ENCODE results near the gene CACNA1C.

CACNA1C gene

GRCh38 chr12:2205996-2206395, 153.2 kb downstream of the CACNA1C start:
- no peak for DNase-seq (ENCODE audit: low read depth)

GRCh38 chr12:2208837-2209635, 156.2 kb downstream of the CACNA1C start:
- DNase-seq (ENCODE audit: low read depth) = no peak

DNA sequence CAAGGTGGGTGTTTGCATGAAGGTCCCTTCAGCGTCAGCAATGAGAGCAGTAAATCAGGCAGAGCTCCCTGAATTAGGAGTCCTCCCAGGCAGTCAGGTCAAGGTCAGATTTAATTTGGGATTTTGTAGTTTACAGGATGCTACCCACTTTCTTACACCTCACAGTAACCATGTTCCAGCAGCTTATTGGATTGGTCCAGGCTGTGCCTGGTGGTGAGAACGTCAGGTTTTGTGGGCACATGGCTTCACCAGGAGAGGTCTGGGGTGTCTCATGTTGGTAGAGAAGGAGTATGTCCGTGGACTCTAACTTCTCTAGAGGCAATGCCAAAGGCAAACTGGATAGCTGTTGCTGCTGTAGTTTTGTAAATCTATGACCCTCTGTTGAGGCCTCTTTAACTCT, 158.3 kb downstream of the CACNA1C start:
- no peak for DNase-seq (ENCODE audit: low read depth)

DNA sequence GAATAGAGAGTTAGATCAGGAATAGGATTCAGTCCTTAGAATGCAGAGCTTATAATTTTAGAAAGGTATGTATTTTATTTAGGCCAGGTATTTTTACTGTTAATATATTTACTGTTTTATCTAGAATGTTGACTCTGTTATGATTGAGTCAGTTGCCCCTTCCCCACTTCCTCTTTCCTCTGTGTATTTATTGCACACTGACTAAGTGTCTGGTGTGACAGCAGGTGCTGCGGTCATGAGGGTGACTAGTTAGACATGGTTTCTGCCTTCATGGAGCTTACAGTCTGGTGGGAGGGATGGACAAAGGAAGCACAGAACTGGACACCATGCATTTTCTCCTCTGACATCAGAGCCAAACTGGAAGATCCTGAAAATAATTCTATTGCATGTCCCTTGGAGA, 159.8 kb downstream of the CACNA1C start:
- no peak for DNase-seq (ENCODE audit: low read depth)

DNA sequence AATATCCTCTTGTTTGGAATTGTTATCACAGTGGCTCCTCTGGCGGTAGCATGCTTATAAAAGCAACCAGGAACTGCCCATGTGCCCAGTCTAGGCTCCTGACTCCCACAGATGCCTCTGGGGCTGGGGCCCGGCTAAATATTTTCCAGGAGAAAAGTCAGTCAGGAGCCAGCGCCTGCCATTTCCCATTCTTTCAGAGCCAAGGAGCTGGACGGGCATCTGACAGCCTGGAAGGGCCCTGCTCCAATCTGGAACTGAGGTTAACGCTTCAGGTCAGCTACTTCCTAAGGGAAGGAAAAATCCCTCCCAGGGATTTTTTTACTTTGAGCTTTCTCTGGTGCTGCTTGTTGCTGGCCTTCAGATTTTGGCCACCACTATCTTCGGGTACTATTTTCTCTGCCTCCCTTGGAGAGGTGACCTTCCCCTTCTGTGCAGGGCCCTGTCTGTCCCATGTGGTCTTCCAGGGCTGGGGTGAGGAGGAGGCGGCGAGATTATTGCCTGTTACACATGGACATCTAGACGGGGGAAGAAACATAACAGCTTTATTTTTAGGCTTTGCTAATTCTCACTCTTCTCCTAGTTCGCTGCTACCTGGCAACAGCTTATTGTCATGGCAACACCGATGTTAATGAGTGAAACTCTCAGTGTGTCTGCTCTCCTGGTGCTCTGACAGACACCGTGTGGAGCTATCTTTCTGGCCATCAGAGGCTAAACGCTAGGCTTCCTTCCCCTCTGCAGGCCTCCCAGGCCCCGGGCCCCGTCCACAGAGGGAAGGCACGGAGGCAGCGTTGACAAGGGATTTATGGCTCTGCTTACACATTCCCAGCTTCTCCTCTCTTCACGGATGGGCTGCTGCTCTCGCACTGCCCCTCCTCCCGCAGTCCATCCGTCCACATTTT, 160.4 kb downstream of the CACNA1C start:
- DNase-seq (ENCODE audit: low read depth) = no peak

GRCh38 chr12:2214411-2214810, 161.6 kb downstream of the CACNA1C start:
- no peak for DNase-seq (ENCODE audit: low read depth)

GRCh38 chr12:2215709-2216560, 163.1 kb downstream of the CACNA1C start:
- no peak for DNase-seq (ENCODE audit: low read depth)

DNA sequence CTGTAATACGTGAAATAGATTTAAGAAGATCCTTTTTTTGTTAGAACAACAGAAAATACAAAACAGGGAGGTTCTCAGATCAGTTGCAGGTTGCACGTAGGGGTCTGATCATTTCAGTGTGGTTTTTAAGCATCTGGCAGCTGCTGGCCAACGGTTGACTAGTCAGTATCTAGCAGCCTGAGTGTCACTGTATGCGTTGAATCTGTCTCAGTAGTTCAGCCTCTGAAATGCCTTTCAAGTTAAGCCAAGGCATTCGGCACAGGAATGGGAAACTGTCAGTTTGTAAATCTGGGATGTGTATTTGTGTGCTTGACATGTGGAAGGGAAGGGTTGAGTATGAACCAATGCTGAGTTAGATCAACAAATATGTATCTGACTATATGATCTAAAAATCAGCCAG, 165.9 kb downstream of the CACNA1C start:
- DNase-seq (ENCODE audit: low read depth) = no peak

DNA sequence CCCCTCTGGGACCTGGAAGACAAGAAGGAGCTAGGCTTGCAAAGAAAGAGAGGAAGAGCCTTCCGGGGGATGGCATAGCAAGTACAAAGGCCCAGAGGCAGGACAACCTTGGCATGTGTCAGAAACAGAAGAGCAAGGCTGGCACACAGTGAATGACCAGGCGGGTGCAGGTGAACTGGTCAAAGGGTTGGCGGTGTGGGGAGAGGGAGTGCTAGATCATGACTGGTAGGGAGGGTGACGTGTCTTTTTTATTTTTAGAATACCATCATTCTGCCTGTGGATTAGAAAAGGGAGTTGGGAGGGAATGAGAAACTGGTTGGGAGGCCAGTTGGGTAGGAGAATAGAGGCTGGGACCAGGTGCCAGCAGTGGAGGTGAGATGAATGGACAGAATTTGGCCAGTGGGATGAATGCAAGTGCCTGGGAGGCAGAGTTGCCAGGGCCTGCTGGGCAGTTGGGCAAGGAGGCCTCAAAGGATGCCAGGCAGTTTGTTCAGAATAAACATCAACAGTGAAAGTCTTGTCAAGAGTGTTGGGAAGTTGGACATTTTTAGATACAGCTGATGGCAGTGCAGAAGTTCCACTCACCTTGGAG, 168.3 kb downstream of the CACNA1C start:
- DNase-seq (ENCODE audit: low read depth) = no peak

DNA sequence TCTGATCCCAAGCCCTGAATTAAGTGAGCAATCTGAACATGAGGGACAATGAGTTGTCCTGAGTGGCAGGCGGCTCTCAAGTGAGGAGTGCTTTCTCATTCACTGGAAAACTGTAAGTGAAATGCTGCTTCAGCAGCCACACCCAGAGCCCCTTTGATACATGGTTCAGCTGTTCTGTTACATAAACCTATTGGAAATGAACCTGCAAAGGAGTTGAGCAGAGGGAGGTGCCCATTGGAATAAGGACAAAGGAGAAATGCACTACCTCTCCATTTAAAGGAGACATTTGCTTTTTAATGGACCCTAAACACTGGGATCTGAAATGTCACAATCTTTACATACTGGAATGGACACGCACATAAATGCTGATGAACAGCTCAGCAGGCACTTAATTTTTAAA, 169.9 kb downstream of the CACNA1C start:
- DNase-seq (ENCODE audit: low read depth) = no peak

DNA sequence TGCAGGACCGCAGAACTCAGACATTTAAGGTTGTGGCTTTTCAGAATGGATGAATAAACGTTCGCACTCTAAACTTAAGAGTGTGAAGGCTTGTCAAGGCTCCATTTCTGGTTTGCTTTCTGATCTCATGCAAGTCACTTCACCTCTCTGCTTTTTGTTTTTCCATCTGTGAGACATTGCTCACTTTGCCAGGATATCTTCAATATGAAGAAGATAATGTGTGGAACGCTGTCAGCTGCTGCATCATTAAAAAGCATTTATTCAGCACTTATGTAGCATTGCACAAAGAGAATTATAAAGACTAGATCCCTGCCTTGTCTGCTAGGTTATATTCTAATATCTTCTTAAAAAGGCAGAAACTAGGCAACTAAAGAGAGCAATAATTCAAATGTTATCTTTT, 172.2 kb downstream of the CACNA1C start:
- no peak for DNase-seq (ENCODE audit: low read depth)

DNA sequence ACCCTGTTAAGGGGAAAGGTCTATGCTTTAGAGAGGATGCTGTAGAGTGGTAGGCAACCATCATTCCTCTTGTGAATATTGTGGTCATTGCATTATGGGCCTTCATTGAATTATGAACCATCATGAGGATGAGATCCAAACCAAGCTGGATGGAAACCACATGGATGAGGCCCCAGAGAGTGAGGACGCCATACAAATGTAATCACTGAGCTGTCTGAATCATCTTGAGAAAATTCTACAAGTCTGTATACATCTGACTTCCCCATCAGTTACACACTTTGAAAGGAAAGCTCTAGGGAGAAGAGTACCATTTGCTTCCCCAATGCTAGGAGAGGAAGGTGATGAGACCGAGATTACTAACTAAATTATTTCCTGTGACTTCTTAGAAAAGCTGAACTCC, 172.9 kb downstream of the CACNA1C start:
- DNase-seq (ENCODE audit: low read depth) = no peak

GRCh38 chr12:2226641-2227040, 173.9 kb downstream of the CACNA1C start:
- DNase-seq (ENCODE audit: low read depth) = no peak

DNA sequence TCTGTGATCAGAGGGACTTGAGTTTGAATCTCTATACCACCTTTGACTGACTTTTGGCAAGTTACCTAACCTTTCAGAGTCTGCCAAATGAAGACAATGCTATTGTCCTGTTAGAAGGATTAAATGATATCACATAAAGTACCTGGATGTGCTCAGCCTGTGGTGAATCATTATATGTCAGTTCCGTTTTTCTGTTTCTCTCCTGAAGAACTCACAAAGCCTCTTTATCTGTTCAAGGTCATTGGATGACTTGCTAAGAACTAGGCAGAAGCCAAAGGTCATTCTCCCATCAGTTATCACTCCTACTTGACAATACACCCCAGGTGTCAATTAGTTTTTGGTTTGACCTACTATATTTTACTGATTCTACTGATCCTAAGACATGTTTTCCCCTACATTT, 174.6 kb downstream of the CACNA1C start:
- no peak for DNase-seq (ENCODE audit: low read depth)

GRCh38 chr12:2228535-2228934, 175.7 kb downstream of the CACNA1C start:
- DNase-seq (ENCODE audit: low read depth) = no peak

GRCh38 chr12:2229661-2230539, 177.1 kb downstream of the CACNA1C start:
- no peak for DNase-seq (ENCODE audit: low read depth)

GRCh38 chr12:2231011-2231595, 178.3 kb downstream of the CACNA1C start:
- DNase-seq (ENCODE audit: low read depth) = no peak

DNA sequence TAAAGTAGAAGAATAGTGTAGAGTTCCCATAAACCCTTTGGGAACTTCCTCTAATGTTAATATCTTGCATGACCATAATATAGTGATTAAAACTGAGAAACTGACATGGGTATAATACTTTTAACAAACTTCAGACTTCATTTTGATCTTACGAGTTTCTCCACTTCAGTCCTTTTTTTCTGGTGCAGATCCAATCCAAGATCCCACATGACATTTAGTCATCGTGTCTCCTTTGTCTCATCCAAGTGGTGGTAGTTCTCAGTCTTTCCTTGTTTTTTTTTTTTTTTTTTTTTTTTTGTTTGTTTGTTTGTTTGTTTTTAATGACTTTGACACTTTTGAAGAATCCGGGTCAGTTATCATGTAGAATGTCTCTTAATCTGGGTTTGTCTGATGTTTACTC, 179.2 kb downstream of the CACNA1C start:
- DNase-seq (ENCODE audit: low read depth) = no peak

DNA sequence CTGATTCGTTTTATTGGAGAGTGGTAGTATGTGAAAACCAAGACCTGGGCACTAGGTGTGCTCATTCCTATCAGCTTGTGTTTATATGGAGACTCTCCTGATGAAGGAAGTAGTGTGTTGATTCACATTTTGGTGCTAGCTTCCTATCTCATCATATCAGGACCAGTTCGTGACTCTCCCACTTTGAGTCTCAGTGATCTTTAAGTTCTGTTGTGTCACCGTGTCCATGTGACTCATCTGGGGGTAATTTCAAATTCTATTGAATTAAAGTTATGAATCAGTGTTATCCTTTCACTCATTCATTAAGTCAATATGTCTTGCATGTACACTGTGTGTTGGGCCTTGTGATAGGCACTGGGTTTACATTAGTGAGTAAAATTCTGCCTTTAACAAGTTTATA, 180.2 kb downstream of the CACNA1C start:
- no peak for DNase-seq (ENCODE audit: low read depth)

DNA sequence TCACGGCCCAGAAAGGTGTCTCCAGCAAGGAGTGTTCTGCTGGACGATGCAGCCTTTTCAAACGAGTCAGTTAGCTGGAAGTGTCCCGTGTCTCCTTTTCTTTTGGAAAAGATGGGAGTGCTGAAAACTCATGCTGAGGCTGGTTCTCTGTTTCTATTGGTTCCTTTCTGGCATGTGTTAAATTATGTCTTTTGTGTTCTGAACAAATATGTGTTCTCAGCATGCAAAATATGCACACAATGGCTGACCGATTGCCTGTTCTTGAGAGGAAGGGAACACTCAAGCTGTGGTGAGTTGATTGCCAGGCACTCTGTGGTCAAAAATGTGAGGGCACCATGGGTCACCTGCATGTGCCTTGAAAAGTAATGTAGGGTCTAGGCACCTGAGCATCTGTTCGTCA, 181.3 kb downstream of the CACNA1C start:
- DNase-seq (ENCODE audit: low read depth) = no peak
